ENCODE results near the gene RUBCNL.
A peak's percentile ranks its signal among the peaks of the same experiment; 100 is the strongest.
"Not testable (repeated sequence)": the region's sequence is repeated elsewhere in the genome, so short reads cannot be mapped to it uniquely, and the experiment has no call there.

Gene RUBCNL

GRCh38 chr13:46374710-46375109 lies 12.3 kb downstream of the RUBCNL start:
- no peak for DNase-seq (ENCODE audit: low read depth, low spot score)

- DNase-seq (ENCODE audit: low read depth, low spot score), result no peak
Measured at GRCh38 chr13:46373623-46374022, 13.4 kb downstream of the RUBCNL start.

- not testable (repeated sequence) for DNase-seq (ENCODE audit: low read depth, low spot score)
Measured at GRCh38 chr13:46372938-46373337, 14.1 kb downstream of the RUBCNL start.

GRCh38 chr13:46372071-46372470 lies 15.0 kb downstream of the RUBCNL start:
- no peak for DNase-seq (ENCODE audit: low read depth, low spot score)

GRCh38 chr13:46369506-46370277 lies 17.4 kb downstream of the RUBCNL start:
- peak; percentile 68 for DNase-seq (ENCODE audit: low read depth, low spot score)

GRCh38 chr13:46367617-46368327 lies 19.3 kb downstream of the RUBCNL start:
- no peak for DNase-seq (ENCODE audit: low read depth, low spot score)

GRCh38 chr13:46361276-46361934 lies 25.6 kb downstream of the RUBCNL start:
- DNase-seq (ENCODE audit: low read depth, low spot score), result no peak

GRCh38 chr13:46360604-46361003 lies 26.4 kb downstream of the RUBCNL start:
- no peak for DNase-seq (ENCODE audit: low read depth, low spot score)

GRCh38 chr13:46359714-46360113 lies 27.3 kb downstream of the RUBCNL start:
- DNase-seq (ENCODE audit: low read depth, low spot score), result peak; percentile 26

GRCh38 chr13:46355901-46356590 lies 31.0 kb downstream of the RUBCNL start:
- DNase-seq (ENCODE audit: low read depth, low spot score), result peak; percentile 26

- no peak for DNase-seq (ENCODE audit: low read depth, low spot score)
Measured at GRCh38 chr13:46355088-46355468, 32.0 kb downstream of the RUBCNL start.

- DNase-seq (ENCODE audit: low read depth, low spot score), result peak; percentile 90
Measured at GRCh38 chr13:46354156-46355087, 32.6 kb downstream of the RUBCNL start.

GRCh38 chr13:46352805-46353204 lies 34.2 kb downstream of the RUBCNL start:
- no peak for DNase-seq (ENCODE audit: low read depth, low spot score)

- no peak for DNase-seq (ENCODE audit: low read depth, low spot score)
Measured at GRCh38 chr13:46350003-46350402, 37.0 kb downstream of the RUBCNL start.

- DNase-seq (ENCODE audit: low read depth, low spot score), result no peak
Measured at GRCh38 chr13:46348961-46349360, 38.1 kb downstream of the RUBCNL start.

- DNase-seq (ENCODE audit: low read depth, low spot score), result no peak
Measured at GRCh38 chr13:46347277-46347676, 39.8 kb downstream of the RUBCNL start.

- DNase-seq (ENCODE audit: low read depth, low spot score), result no peak
Measured at GRCh38 chr13:46345866-46346265, 41.2 kb downstream of the RUBCNL start.

GRCh38 chr13:46345398-46345797 lies 41.7 kb downstream of the RUBCNL start:
- DNase-seq (ENCODE audit: low read depth, low spot score), result peak; percentile 19

- no peak for DNase-seq (ENCODE audit: low read depth, low spot score)
Measured at GRCh38 chr13:46343279-46343994, 43.6 kb downstream of the RUBCNL start.

- DNase-seq (ENCODE audit: low read depth, low spot score), result no peak
Measured at GRCh38 chr13:46342538-46342937, 44.5 kb downstream of the RUBCNL start.

Data from astrocyte of the hippocampus (primary cell).